GM12878 (cell line): ENCODE measurements around the gene SLC7A10. TPM values are rescaled to one million over a fixed set of nuclear protein-coding genes. Genes with fewer than 3 reads are reported as not detected.

Source experiments
- ATAC-seq: fragments of 200-7000 bp; cut with Tn5 transposase; 3 replicates; pipeline ENCODE4 v1.9.1; 2020; ENCODE audit warnings: mild to moderate bottlenecking, moderate library complexity
- BruUV-seq: library from RNA; stranded (reverse); fragments of 400-500 nt; replicated peaks from 2 replicates; lab custom pipeline; 2021; lab: Mats Ljungman, UMichigan
- CTCF ChIA-PET: fragments of 300-600 bp; sonication (Branson Sonifier 250); formaldehyde crosslinking; extraction: SDS; loops from one replicate; lab custom pipeline; 2021; ENCODE audit warnings: inconsistent platforms; lab: Yijun Ruan, JAX
- POLR2A ChIA-PET: fragments of 350-600 bp; formaldehyde crosslinking; extraction: SDS; loops from one replicate; lab custom pipeline; 2021; ENCODE audit warnings: inconsistent platforms; lab: Charles Lee
- RAD21 ChIA-PET: fragments of 300-600 bp; sonication (Branson Sonifier 250); formaldehyde crosslinking; loops from one replicate; lab custom pipeline; 2023; ENCODE audit warnings: antibody characterized with exemption; ENCODE audit not compliant: unreplicated experiment; lab: Charles Lee
- SMC1A ChIA-PET: fragments of 300-600 bp; sonication (Branson Sonifier 250); formaldehyde crosslinking; loops from one replicate; lab custom pipeline; 2023; ENCODE audit not compliant: unreplicated experiment, uncharacterized antibody; lab: Charles Lee
- DNase-seq: peaks from one replicate; pipeline ENCODE4 v3.0.0-alpha.2; 2011; ENCODE audit warnings: low read depth, low spot score
- FAIRE-seq: peaks from 3 replicates; lab custom pipeline; 2011; peaks lifted over from hg19 to GRCh38; lab: Jason Lieb, UNC
- H2AFZ ChIP-seq: 2 replicates; pipeline ENCODE4 v1.6.0; 2011; ENCODE audit warnings: low read depth, low read length, control low read depth; ENCODE audit not compliant: control insufficient read depth
- H3K27ac ChIP-seq: 2 replicates; pipeline ENCODE4 v1.5.1; 2011; ENCODE audit warnings: control low read depth; ENCODE audit not compliant: control insufficient read depth, insufficient read depth
- H3K27me3 ChIP-seq, 2 experiments: replicated peaks in 1 of 2; 2 replicates each; pipeline versions ENCODE4 v1.6.0 to v1.6.1; 2011; ENCODE audit warnings: low read length in 1 of 2; ENCODE audit not compliant: control insufficient read depth in 2 of 2, insufficient read depth in 2 of 2
- H3K36me3 ChIP-seq, 2 experiments: 2 replicates each; pipeline ENCODE4 v1.5.1; 2011; ENCODE audit warnings: low read length in 1 of 2; ENCODE audit not compliant: control insufficient read depth in 2 of 2, insufficient read depth in 2 of 2
- H3K4me1 ChIP-seq: 2 replicates; pipeline ENCODE4 v1.6.1; 2011; ENCODE audit warnings: mild to moderate bottlenecking, low read length, moderate library complexity, mixed read lengths; ENCODE audit not compliant: control insufficient read depth, insufficient read depth
- H3K4me2 ChIP-seq: 2 replicates; pipeline ENCODE4 v1.6.0; 2011; ENCODE audit warnings: control low read depth; ENCODE audit not compliant: control insufficient read depth, insufficient read depth
- H3K4me3 ChIP-seq: fragments of 200-600 bp; sonication (generic); 2 replicates; pipeline ENCODE4 v1.5.1; 2016
- H3K79me2 ChIP-seq: 2 replicates; pipeline ENCODE4 v1.6.0; 2011; ENCODE audit warnings: low read length; ENCODE audit not compliant: control insufficient read depth, insufficient read depth
- H3K9ac ChIP-seq: 2 replicates; pipeline ENCODE4 v1.8.0; 2011; ENCODE audit warnings: low read length, control low read depth, mixed read lengths; ENCODE audit not compliant: control insufficient read depth, insufficient read depth
- H3K9me3 ChIP-seq: replicated peaks from 3 replicates; pipeline ENCODE4 v1.5.1; 2011; ENCODE audit warnings: mild to moderate bottlenecking, low read length; ENCODE audit not compliant: control insufficient read depth, insufficient read depth
- H4K20me1 ChIP-seq: 2 replicates; pipeline ENCODE4 v1.6.0; 2011; ENCODE audit not compliant: control insufficient read depth, insufficient read depth
- CEBPB ChIP-seq, 2 experiments: fragments of 150-350 bp in 1 of 2; IDR thresholded peaks; 2 replicates each; pipeline ENCODE4 v1.6.1; 2012 to 2014; ENCODE audit warnings: low read depth in 2 of 2, low read length in 2 of 2, borderline replicate concordance in 1 of 2, inconsistent platforms in 1 of 2
- KDM1A ChIP-seq: fragments of 200-600 bp; sonication (generic); IDR thresholded peaks from 2 replicates; pipeline ENCODE4 v1.6.1; 2016; ENCODE audit warnings: borderline replicate concordance
- RB1 ChIP-seq: fragments of 450-650 bp; formaldehyde crosslinking; IDR thresholded peaks from 2 replicates; pipeline ENCODE4 v1.6.1; 2017; ENCODE audit warnings: mild to moderate bottlenecking, borderline replicate concordance
- SUPT20H ChIP-seq: IDR thresholded peaks from 2 replicates; pipeline ENCODE4 v1.6.1; 2011; ENCODE audit warnings: low read depth, mild to moderate bottlenecking, low read length, moderate library complexity, borderline replicate concordance; ENCODE audit not compliant: control insufficient read depth
- ZNF622 ChIP-seq: fragments of 450-650 bp; IDR thresholded peaks from 2 replicates; pipeline ENCODE4 v1.6.1; 2017; ENCODE audit warnings: mild to moderate bottlenecking, inconsistent platforms
- WGBS: methylation state at CpG from one replicate; pipeline ENCODE4 v1.1.6; 2016; ENCODE audit warnings: low lambda C conversion rate; ENCODE audit not compliant: insufficient replicate concordance, insufficient coverage; ENCODE audit errors: missing lambda C conversion rate; 5-methylcytosine and 5-hydroxymethylcytosine counted together
- in situ Hi-C: fragments of 300-500 bp; cut with MboI; formaldehyde crosslinking; loops from 9 replicates; pipeline ENCODE4 v1.14.3; 2018; ENCODE audit warnings: mixed read lengths
- intact Hi-C: fragments of 100-400 bp; cut with micrococcal nuclease; formaldehyde crosslinking; loops from one replicate; pipeline ENCODE4 v1.14.2; 2022; ENCODE audit not compliant: unreplicated experiment
- polyA plus RNA-seq, 11 experiments: library from polyadenylated mRNA; depleted of rRNA in 4 of 11; unstranded in 6 of 11; stranded (reverse) in 5 of 11; fragments of >200 nt; fragmentation: Nextera tagmentation in 4 of 11; fragmentation: Illumina TruSeq in 1 of 11; extraction: Ambion mirVana in 4 of 11; extraction: Trizol in 1 of 11; gene quantifications; 1 replicate in 1 of 11; 2 replicates in 10 of 11; pipeline versions ENCODE4 v1.2.1 to v1.2.3, GENCODE V29; 2011 to 2016; ENCODE audit warnings: inconsistent platforms in 2 of 11, missing spikeins in 2 of 11, low read depth in 1 of 11
- total RNA-seq, 4 experiments: library from RNA; depleted of rRNA in 3 of 4; stranded (reverse); fragments of >200 nt in 3 of 4; fragmentation: Illumina TruSeq in 1 of 4; extraction: Trizol in 1 of 4; gene quantifications; 2 replicates each; pipeline versions ENCODE4 v1.2.1 to v1.2.3, GENCODE V29; 2013 to 2021
- TF ChIP-seq, protein P1 (sequence below): fragments of 450-650 bp; IDR thresholded peaks from 2 replicates; pipeline ENCODE4 v1.6.1; 2014; ENCODE audit warnings: mild to moderate bottlenecking

The SLC7A10 gene
- total and polyA plus RNA-seq, 10 of the 15 experiments (the other 5 are each of a cell fraction or from before 2014, with no cell fraction given), result not detected

DNA sequence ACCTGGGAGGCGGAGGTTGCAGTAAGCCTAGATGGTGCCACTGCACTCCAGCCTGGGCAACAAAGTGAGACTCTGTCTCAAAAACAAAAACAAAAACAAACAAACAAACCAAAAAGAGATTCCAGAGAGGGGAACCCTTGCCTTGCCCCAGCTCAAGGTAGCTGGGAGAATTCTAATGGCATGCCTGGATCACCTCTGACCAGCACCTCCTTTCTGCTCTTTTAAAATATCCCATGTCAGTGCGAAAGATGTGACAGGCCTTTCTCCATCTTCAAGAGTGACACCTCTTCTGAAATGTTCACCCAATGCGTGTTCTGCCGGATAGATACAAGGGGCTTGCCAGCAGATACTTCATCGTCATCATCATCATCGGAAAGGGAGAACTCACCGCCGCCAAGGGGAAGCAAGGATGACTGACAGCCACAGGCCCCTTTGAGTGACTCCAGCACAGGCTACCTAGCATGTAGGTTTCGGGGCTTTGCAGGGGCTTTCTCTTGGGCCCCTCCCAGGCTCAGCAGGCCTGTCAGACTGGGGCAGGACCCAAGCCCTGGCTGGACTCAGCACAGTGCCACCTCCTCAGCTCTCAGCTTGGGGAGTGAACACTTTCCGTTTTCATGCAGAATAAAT, 50.4 kb downstream of the SLC7A10 start:
- ChIA-PET RAD21 (no interaction called here), SMC1A (interaction anchor here (0.8 to 2.2 kb wide), 3 partner anchors 14 to 50 kb away, joined by 3 to 8 read pairs (median 4); no protein-coding TSS in a partner anchor), CTCF (interaction anchor here (0.6 to 5.9 kb wide), 4 partner anchors 10 to 50 kb away, joined by 3 to 25 read pairs (median 13); partner anchors contain the start of gene SLC7A10), POLR2A (interaction anchor here (2.6 kb wide), 1 partner anchor 12 kb away, joined by 9 read pairs; no protein-coding TSS in a partner anchor)
- no TSS peak for BruUV-seq
- in situ Hi-C loops, result no loop called here
- H3K79me2 ChIP-seq, result peaks cover 7% of the 10 kb centered on the region
- no peaks in the 10 kb centered on the region for H3K36me3 ChIP-seq
- H3K4me2 ChIP-seq, result peak overlapping the region; percentile 88
- H3K4me1 ChIP-seq, result peaks cover 12% of the 10 kb centered on the region
- TF ChIP-seq SUPT20H (no peak), KDM1A (no peak), ZNF622 (no peak), RB1 (no peak), CEBPB (IDR thresholded peaks at IDR 0.05; ENCODE audit: borderline replicate concordance in 1 of 2, low read depth in 2 of 2, low read length in 2 of 2) (no peak)
- TF ChIP-seq, protein P1, sequence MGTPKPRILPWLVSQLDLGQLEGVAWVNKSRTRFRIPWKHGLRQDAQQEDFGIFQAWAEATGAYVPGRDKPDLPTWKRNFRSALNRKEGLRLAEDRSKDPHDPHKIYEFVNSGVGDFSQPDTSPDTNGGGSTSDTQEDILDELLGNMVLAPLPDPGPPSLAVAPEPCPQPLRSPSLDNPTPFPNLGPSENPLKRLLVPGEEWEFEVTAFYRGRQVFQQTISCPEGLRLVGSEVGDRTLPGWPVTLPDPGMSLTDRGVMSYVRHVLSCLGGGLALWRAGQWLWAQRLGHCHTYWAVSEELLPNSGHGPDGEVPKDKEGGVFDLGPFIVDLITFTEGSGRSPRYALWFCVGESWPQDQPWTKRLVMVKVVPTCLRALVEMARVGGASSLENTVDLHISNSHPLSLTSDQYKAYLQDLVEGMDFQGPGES, result no peak
- over 99% methylated on average over 10 of the region's 10 CpGs for WGBS
- no peak for ATAC-seq
- no peak overlapping the region for H3K9ac ChIP-seq
- H2AFZ ChIP-seq, result no peak overlapping the region
- peak overlapping the region; percentile 81; the same call in 1 of the 2 replicates for H3K4me3 ChIP-seq
- intact Hi-C loops, result loop anchor here (5.0 kb wide), 2 partner anchors 48 to 197 kb away; partner anchors contain the start of gene CEBPG
- no peaks in the 10 kb centered on the region for H4K20me1 ChIP-seq
- no peaks in the 10 kb centered on the region for H3K27me3 ChIP-seq
- H3K27ac ChIP-seq, result no peak overlapping the region
- no peak for FAIRE-seq
- DNase-seq, result no peak
- no peaks in the 10 kb centered on the region for H3K9me3 ChIP-seq
